Subcutaneous adipose tissue (tissue), 4 donors: ENCODE results near the gene EEFSEC. TPM values are rescaled to one million over a fixed set of nuclear protein-coding genes. Genes with fewer than 3 reads are reported as not detected.

ENCODE experiments used
- CTCF ChIP-seq: fragments of 450-650 bp; IDR thresholded peaks from one replicate; pipeline ENCODE4 v1.5.1; 2016; ENCODE audit warnings: low read depth, mild to moderate bottlenecking, control low read depth, antibody characterized with exemption, moderate library complexity
- total RNA-seq, 4 donors: library from RNA; depleted of rRNA; stranded (reverse); fragments of >200 nt; gene quantifications; one replicate each; pipeline ENCODE4 v1.1.0, GENCODE V29; 2016

EEFSEC gene
- total RNA-seq, 4 donors from 2014 or later, result 13.7 to 26.9 (median 17.4) TPM

GRCh38 chr3:128432971-128433836 is 279.9 kb downstream of the EEFSEC start:
- TF ChIP-seq CTCF, result no peak

DNA sequence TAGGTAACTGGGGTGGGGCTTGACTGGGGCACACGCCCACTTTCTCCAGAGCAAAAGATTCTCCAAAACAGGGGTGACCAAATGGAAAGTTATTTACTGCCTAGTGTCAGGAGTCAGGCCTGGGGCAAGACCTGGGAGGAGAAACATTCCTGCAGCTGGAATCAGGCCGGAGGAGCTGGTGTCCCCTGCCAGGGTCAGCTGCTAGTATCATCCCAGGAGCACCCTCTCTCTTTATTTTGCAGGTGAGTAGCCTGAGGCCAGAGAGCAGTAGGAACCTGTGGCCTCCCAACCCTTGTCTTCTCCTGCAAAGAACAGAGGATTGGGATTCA is 280.5 kb downstream of the EEFSEC start:
- TF ChIP-seq CTCF, result no peak

DNA sequence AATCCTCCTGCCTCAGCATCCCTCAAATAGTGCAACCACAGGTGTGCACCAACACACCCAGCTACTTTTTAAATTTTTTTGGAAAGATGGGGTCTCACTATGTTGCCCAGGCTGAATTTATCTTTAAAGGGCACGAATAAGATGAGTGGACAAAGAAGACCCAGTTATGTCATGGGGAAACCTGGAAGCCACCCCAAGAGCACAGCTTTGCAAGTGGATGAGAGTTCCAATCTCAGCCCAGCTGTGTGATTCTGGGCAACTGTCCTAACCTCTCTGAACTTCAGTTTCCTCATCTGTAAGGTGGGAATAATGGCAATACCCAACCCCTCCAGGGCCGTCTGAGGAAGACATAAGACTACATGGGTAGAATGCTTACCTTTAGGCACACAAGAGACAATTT is 281.2 kb downstream of the EEFSEC start:
- no peak for TF ChIP-seq CTCF

DNA sequence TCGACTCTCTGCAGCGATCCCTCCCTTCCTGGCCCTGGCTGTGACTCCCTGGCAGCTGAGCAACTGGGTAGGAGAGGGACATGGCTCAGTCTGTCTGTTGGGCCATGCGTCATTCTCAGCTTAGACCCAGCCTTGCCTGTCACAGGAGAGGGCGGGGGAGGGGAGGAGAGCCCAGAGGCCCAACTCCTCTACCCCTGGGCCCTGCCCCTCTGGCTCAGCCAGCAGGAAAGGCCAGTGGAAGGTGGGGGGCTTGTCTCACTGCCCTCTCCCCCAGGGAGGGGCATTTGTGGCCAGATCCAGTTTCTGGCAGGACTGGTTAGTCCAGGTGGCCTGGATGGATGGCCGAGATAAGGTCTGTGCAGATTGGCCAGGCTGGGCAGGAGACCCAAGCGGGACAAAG is 281.8 kb downstream of the EEFSEC start:
- TF ChIP-seq CTCF, result no peak

- no peak for TF ChIP-seq CTCF
These were observed 282.3 kb downstream of the EEFSEC start for GRCh38 chr3:128435561-128435960.

DNA sequence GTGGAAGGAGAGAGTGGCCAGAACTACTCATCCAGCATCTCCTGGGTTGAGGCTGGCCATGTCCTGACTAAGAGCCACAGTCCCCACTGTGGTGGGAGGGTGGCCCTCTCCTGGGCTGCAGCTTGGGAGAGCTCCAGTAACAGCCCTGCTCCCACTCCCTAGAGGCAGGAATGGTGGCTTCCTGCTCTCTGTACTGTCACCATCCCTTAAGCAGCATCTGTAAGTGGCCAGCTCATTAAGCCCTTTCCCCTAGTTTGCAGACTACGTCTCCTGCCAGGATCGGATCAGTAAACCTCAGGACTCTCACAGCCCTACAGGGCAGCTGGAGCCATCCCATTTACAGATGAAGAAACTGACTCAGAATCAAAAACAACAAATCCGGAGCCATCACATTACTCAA is 282.9 kb downstream of the EEFSEC start:
- TF ChIP-seq CTCF, result no peak

GRCh38 chr3:128438488-128439072 is 285.3 kb downstream of the EEFSEC start:
- TF ChIP-seq CTCF, result no peak
